Skeletal muscle cell (primary cell): Measurements from ENCODE around the gene RAB39A.

ENCODE experiments used
- DNase-seq: peaks from one replicate; pipeline ENCODE4 v3.0.0-alpha.2; 2010; ENCODE audit warnings: low read depth
- H3K4me3 ChIP-seq: 2 replicates; pipeline ENCODE4 v1.5.1; 2011; ENCODE audit warnings: low read depth, mild to moderate bottlenecking, control low read depth, low read length, moderate library complexity

Gene RAB39A

GRCh38 chr11:107956543-107956942, 28.3 kb downstream of the RAB39A start:
- H3K4me3 ChIP-seq: no peak overlapping the region
- DNase-seq: no peak

- no peak for DNase-seq
- no peak overlapping the region for H3K4me3 ChIP-seq
Observed at GRCh38 chr11:107957109-107957588, 28.9 kb downstream of the RAB39A start.

- H3K4me3 ChIP-seq: no peak overlapping the region
- no peak for DNase-seq
Observed at GRCh38 chr11:107961480-107961879, 33.2 kb downstream of the RAB39A start.

- no peak for DNase-seq
- no peak overlapping the region for H3K4me3 ChIP-seq
Observed at GRCh38 chr11:107962181-107962580, 33.9 kb downstream of the RAB39A start.

GRCh38 chr11:107963091-107963490, 34.8 kb downstream of the RAB39A start:
- DNase-seq: no peak
- H3K4me3 ChIP-seq: no peak overlapping the region

- no peak overlapping the region for H3K4me3 ChIP-seq
- DNase-seq: no peak
Observed at GRCh38 chr11:107969219-107969618, 41.0 kb downstream of the RAB39A start.

GRCh38 chr11:107970049-107970448, 41.8 kb downstream of the RAB39A start:
- H3K4me3 ChIP-seq: no peak overlapping the region
- no peak for DNase-seq

- H3K4me3 ChIP-seq: no peak overlapping the region
- no peak for DNase-seq
Observed at GRCh38 chr11:107973641-107974040, 45.4 kb downstream of the RAB39A start.

GRCh38 chr11:107988397-107989158, 60.3 kb downstream of the RAB39A start:
- no peak for DNase-seq
- H3K4me3 ChIP-seq: no peak overlapping the region

- no peak for DNase-seq
- H3K4me3 ChIP-seq: no peak overlapping the region
Observed at GRCh38 chr11:107991868-107992414, 63.7 kb downstream of the RAB39A start.

- H3K4me3 ChIP-seq: no peak overlapping the region
- DNase-seq: no peak
Observed at GRCh38 chr11:107996006-107996776, 67.9 kb downstream of the RAB39A start.

GRCh38 chr11:107998761-107999160, 70.5 kb downstream of the RAB39A start:
- DNase-seq: no peak
- no peak overlapping the region for H3K4me3 ChIP-seq

- no peak overlapping the region for H3K4me3 ChIP-seq
- DNase-seq: no peak
Observed at GRCh38 chr11:107999759-108000455, 71.7 kb downstream of the RAB39A start.

- no peak overlapping the region for H3K4me3 ChIP-seq
- DNase-seq: no peak
Observed at GRCh38 chr11:108002476-108002875, 74.2 kb downstream of the RAB39A start.

GRCh38 chr11:108003623-108004022, 75.4 kb downstream of the RAB39A start:
- no peak for DNase-seq
- no peak overlapping the region for H3K4me3 ChIP-seq

GRCh38 chr11:108007819-108008218, 79.6 kb downstream of the RAB39A start:
- no peak overlapping the region for H3K4me3 ChIP-seq
- DNase-seq: no peak

GRCh38 chr11:108008656-108009496, 80.6 kb downstream of the RAB39A start, which contains the start of gene CUL5:
TSS of gene CUL5 (plus strand) at chr11:108008898. CDS start at chr11:108009349, 451 bp downstream.
- H3K4me3 ChIP-seq: peak within 1 kb of the TSS; percentile 76
- peak; percentile 73 for DNase-seq

GRCh38 chr11:108009497-108010370, 81.5 kb downstream of the RAB39A start:
- no peak for DNase-seq
- H3K4me3 ChIP-seq: peak overlapping the region; percentile 76
